Tibial nerve (tissue), 4 donors: ENCODE data around the gene TMSB10. TPM values are rescaled to one million over a fixed set of nuclear protein-coding genes. Genes with fewer than 3 reads are reported as not detected.
A peak's percentile ranks its signal among the peaks of the same experiment; 100 is the strongest.

ENCODE experiments used
- DNase-seq, 2 donors: peaks; one replicate each; pipeline ENCODE4 v3.0.0-alpha.2; 2019; ENCODE audit warnings: low spot score in 2 of 2
- H3K27ac ChIP-seq, 4 donors: fragments of 200-600 bp; sonication (generic) in 3 of 4; one replicate each; pipeline ENCODE4 v1.5.1; 2017 to 2019; ENCODE audit warnings: mild to moderate bottlenecking in 1 of 4
- H3K27me3 ChIP-seq, 2 donors: fragments of 200-600 bp; sonication (generic) in 1 of 2; one replicate each; pipeline versions ENCODE4 v1.5.1 to v1.6.0; 2017 to 2019
- H3K36me3 ChIP-seq, 3 donors: fragments of 200-600 bp; sonication (generic); one replicate each; pipeline ENCODE4 v1.5.1; 2018 to 2019
- H3K4me1 ChIP-seq, 4 donors: fragments of 200-600 bp; sonication (generic) in 3 of 4; one replicate each; pipeline ENCODE4 v1.5.1; 2017 to 2019
- H3K4me3 ChIP-seq, 4 donors: fragments of 200-600 bp; sonication (generic) in 3 of 4; one replicate each; pipeline ENCODE4 v1.5.1; 2017 to 2019; ENCODE audit warnings: mild to moderate bottlenecking in 1 of 4, moderate library complexity in 1 of 4
- H3K9me3 ChIP-seq, 4 donors: fragments of 200-600 bp; sonication (generic) in 3 of 4; one replicate each; pipeline ENCODE4 v1.5.1; 2017 to 2019
- EP300 ChIP-seq, 2 donors: sonication (generic); formaldehyde crosslinking; IDR thresholded peaks; one replicate each; pipeline ENCODE4 v1.6.1; 2017; ENCODE audit warnings: antibody characterized with exemption in 2 of 2, mild to moderate bottlenecking in 1 of 2
- POLR2A ChIP-seq, 2 donors: fragments of 450-650 bp; IDR thresholded peaks; one replicate each; pipeline ENCODE4 v1.6.1; 2017; ENCODE audit warnings: antibody characterized with exemption in 2 of 2, mild to moderate bottlenecking in 2 of 2, moderate library complexity in 2 of 2
- WGBS, 2 donors: methylation state at CpG; one replicate each; pipeline ENCODE4 v1.1.5; 2018; 5-methylcytosine and 5-hydroxymethylcytosine counted together
- total RNA-seq, 4 donors: library from RNA; depleted of rRNA; stranded (reverse); fragments of >200 nt; gene quantifications; one replicate each; pipeline ENCODE4 v1.1.0, GENCODE V29; 2016
- TF ChIP-seq, protein P1 (sequence below), 5 experiments: fragments of 200-600 bp in 3 of 5; fragments of 450-650 bp in 2 of 5; sonication (generic) in 3 of 5; IDR thresholded peaks; one replicate each; pipeline ENCODE4 v1.5.1; 2016 to 2019; ENCODE audit warnings: antibody characterized with exemption in 5 of 5, mild to moderate bottlenecking in 3 of 5, moderate library complexity in 2 of 5

TMSB10 gene
- 1,000 to 10,000 TPM; 5,005 to 6,715 (median 5,816) TPM for total RNA-seq

DNA sequence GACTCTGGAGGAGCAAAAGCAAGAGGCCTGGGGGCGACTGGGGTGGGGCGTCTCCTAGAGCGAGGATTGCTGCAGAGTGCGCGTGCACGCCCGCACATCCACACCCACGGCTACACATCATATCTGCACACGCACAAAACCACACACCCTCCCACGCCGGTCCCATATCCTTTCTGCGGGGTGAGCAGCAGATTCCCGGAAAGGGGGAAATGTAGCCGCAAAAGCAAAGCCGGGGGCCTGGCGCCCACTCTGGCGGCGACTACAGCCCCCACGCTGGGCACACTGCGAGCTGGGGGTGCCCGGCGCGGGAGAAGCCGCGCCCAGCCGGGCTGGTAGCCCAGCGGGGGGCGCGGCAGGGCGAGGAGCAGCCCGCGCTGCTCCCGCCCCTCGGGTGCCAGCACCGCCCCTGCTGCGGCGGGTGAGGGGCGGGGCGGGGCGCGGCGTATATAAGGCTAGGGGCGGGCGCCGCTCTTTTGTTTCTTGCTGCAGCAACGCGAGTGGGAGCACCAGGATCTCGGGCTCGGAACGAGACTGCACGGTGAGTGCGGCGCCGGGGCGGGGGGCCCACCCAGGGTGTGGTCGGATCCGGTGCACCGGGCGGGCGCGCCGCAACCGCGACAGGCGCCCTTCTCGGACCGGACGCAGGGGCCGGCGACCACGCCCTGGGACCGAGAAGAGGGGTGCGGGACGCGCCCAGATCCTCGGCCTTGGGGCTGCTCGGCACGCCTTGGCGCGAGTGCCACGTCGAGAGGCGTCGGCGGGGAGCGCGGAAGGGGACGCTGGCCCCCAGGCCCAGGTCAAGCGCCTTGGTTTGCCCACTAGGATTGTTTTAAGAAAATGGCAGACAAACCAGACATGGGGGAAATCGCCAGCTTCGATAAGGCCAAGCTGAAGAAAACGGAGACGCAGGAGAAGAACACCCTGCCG is at the start of gene TMSB10:
Gene TMSB10, plus strand, starts transcription at position 476 of the 927 bp plus-strand sequence.
- peak; percentile 83 to 88 for DNase-seq
- Histone ChIP-seq H3K27me3 (no peaks in the 10 kb centered on the region), H3K36me3 (peaks cover 0 to 7% (median 0%) of the 10 kb centered on the region in 3 donors), H3K27ac (peak within 1 kb of the TSS; percentile 97 to 99 (median 98)), H3K4me1 (peaks cover 0 to 19% (median 7%) of the 10 kb centered on the region in 4 donors), H3K4me3 (peak within 1 kb of the TSS; percentile 73 to 94 (median 92)), H3K9me3 (no peaks in the 10 kb centered on the region)
- TF ChIP-seq EP300 (IDR thresholded peaks at IDR 0.05) (peak in 1 of 2 donors; percentile 99), POLR2A (IDR thresholded peaks at IDR 0.05) (peak; percentile 89 to 96)
- TF ChIP-seq, protein P1, sequence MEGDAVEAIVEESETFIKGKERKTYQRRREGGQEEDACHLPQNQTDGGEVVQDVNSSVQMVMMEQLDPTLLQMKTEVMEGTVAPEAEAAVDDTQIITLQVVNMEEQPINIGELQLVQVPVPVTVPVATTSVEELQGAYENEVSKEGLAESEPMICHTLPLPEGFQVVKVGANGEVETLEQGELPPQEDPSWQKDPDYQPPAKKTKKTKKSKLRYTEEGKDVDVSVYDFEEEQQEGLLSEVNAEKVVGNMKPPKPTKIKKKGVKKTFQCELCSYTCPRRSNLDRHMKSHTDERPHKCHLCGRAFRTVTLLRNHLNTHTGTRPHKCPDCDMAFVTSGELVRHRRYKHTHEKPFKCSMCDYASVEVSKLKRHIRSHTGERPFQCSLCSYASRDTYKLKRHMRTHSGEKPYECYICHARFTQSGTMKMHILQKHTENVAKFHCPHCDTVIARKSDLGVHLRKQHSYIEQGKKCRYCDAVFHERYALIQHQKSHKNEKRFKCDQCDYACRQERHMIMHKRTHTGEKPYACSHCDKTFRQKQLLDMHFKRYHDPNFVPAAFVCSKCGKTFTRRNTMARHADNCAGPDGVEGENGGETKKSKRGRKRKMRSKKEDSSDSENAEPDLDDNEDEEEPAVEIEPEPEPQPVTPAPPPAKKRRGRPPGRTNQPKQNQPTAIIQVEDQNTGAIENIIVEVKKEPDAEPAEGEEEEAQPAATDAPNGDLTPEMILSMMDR (IDR thresholded peaks at IDR 0.05), result peak in 4 of 5 experiments; percentile 22 to 38 (median 30)
- 0% methylated on average over 54 to 84 of the region's 94 CpGs for WGBS, 2 donors

DNA sequence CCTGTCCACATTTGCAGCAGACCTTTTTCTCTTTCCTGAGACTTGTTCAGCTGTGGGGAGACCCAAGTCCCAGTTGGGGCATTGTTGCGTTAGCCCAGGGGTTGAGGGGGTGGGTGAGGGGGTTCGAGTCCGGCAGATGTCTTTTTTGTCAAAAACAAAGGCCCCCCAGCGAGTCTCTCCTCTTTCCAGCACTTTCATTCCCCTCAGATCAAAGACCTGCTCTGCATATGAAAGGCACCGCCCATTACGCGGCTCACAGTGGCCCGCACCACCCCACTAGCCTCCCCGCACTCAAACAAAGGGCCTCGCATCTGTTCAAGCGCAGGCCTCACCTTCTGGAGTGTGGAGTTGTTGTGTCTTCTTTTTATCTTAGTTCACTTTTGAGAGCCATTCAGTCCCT is 49.7 kb upstream of the TMSB10 start:
- WGBS, 2 donors, result 19 to 33% methylated on average over 11 of the region's 11 CpGs
- no peaks in the 10 kb centered on the region for H3K36me3 ChIP-seq
- H3K27ac ChIP-seq, result no peak overlapping the region
- TF ChIP-seq POLR2A (IDR thresholded peaks at IDR 0.05) (no peak), EP300 (IDR thresholded peaks at IDR 0.05) (no peak)
- TF ChIP-seq, protein P1 (IDR thresholded peaks at IDR 0.05), result no peak
- peaks cover 0 to 4% (median 0%) of the 10 kb centered on the region in 4 donors for H3K9me3 ChIP-seq
- H3K4me1 ChIP-seq, result no peaks in the 10 kb centered on the region
- no peak overlapping the region for H3K4me3 ChIP-seq
- no peaks in the 10 kb centered on the region for H3K27me3 ChIP-seq
- no peak for DNase-seq

DNA sequence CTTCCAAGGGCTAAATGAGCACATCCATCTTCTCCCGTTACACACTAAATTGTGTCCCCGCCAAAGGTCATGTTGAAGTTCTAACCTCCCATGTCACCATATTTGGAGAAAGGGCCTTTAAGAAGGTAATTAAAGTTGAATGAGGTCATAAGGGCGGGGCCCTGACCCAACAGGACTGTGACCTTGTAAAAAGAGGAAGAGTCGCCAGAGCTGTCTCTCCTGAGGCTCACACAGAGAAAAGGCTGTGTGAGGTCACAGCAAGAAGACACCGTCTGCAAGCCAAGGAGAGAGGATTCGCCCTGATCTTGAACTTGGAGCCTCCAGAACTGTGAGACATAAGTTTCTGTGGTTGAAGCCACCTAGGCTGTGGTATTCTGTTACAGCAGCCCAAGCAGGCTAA is 48.7 kb upstream of the TMSB10 start:
- Histone ChIP-seq H3K27ac (no peak overlapping the region), H3K36me3 (no peaks in the 10 kb centered on the region), H3K4me3 (no peak overlapping the region), H3K27me3 (no peaks in the 10 kb centered on the region), H3K9me3 (peaks cover 0 to 4% (median 0%) of the 10 kb centered on the region in 4 donors), H3K4me1 (no peaks in the 10 kb centered on the region)
- DNase-seq, result no peak
- TF ChIP-seq POLR2A (IDR thresholded peaks at IDR 0.05), result no peak
- TF ChIP-seq EP300 (IDR thresholded peaks at IDR 0.05), result no peak
- TF ChIP-seq, protein P1 (IDR thresholded peaks at IDR 0.05), result no peak
- WGBS, 2 donors, result 70 to 74% methylated on average over 6 of the region's 6 CpGs

DNA sequence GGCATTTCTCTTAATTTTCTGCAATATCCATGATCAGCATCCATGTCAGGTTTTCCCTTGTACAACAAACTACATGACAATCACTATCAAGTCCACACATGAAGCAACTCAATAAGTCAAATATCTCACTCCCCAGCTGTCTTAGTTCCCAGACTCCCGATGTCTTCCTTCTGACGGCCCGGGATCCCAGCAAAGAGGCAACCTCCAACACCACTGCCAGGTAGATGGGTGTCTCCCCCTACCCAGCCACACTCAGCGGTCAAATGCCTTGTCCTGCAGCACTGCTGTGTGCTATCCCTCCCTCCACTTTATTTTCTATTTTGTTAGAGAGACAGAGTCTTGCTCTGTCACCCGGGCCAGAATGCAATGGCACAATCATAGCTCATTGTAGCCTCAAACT is 47.9 kb upstream of the TMSB10 start:
- H3K27ac ChIP-seq, result no peak overlapping the region
- no peak for DNase-seq
- no peak for TF ChIP-seq EP300 (IDR thresholded peaks at IDR 0.05)
- no peak for TF ChIP-seq POLR2A (IDR thresholded peaks at IDR 0.05)
- TF ChIP-seq, protein P1 (IDR thresholded peaks at IDR 0.05), result no peak

DNA sequence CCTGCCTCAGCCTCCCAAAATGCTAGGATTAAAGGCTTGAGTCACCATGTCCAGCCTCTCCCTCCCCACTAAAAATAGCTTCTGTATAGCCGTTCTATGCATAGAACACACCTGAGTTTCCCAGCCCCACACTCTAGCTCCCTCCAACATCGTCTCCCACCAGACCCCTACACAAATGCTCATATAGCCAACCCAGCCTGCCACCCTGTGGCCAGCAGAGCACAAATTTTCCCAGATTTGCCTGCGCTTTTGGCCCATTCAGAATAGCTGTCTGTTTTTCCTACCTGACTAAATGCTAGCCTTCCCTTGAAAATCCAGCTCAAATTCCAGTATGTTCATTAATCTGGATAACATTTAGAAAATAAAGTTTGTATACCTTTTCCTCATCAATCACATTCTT is 47.3 kb upstream of the TMSB10 start:
- H3K27ac ChIP-seq, result no peak overlapping the region
- no peak overlapping the region for H3K4me3 ChIP-seq
- no peaks in the 10 kb centered on the region for H3K27me3 ChIP-seq
- H3K36me3 ChIP-seq, result no peaks in the 10 kb centered on the region
- H3K4me1 ChIP-seq, result no peaks in the 10 kb centered on the region
- no peak for TF ChIP-seq POLR2A (IDR thresholded peaks at IDR 0.05)
- TF ChIP-seq, protein P1 (IDR thresholded peaks at IDR 0.05), result no peak
- no peak for TF ChIP-seq EP300 (IDR thresholded peaks at IDR 0.05)
- H3K9me3 ChIP-seq, result peaks cover 0 to 4% (median 0%) of the 10 kb centered on the region in 4 donors
- DNase-seq, result no peak
- 54 to 63% methylated on average over 3 of the region's 3 CpGs for WGBS, 2 donors

More for the DNA sequence above, 47.9 kb upstream of the TMSB10 start:
- Histone ChIP-seq H3K27me3 (no peaks in the 10 kb centered on the region), H3K4me1 (no peaks in the 10 kb centered on the region), H3K9me3 (peaks cover 0 to 4% (median 0%) of the 10 kb centered on the region in 4 donors), H3K4me3 (no peak overlapping the region), H3K36me3 (no peaks in the 10 kb centered on the region)
- 92 to 97% methylated on average over 5 of the region's 5 CpGs for WGBS, 2 donors
